Glomerular visceral epithelial cell (primary cell): ENCODE results near the gene METTL16.

Experiments
- DNase-seq: peaks from one replicate; pipeline ENCODE4 v3.0.0-alpha.2; 2016; ENCODE audit errors: extremely low spot score

METTL16 gene

GRCh38 chr17:2380950-2381649, 130.6 kb downstream of the METTL16 start:
- DNase-seq = no peak

GRCh38 chr17:2380226-2380922, 131.3 kb downstream of the METTL16 start:
- DNase-seq = no peak

- DNase-seq = no peak
Observed at GRCh38 chr17:2379489-2380225, 132.0 kb downstream of the METTL16 start.

- no peak for DNase-seq
Observed at GRCh38 chr17:2378905-2379304, 132.8 kb downstream of the METTL16 start.

- DNase-seq = no peak
Observed at GRCh38 chr17:2377659-2378058, 134.0 kb downstream of the METTL16 start.

- DNase-seq = no peak
Observed at GRCh38 chr17:2376107-2376506, 135.6 kb downstream of the METTL16 start.

GRCh38 chr17:2375406-2375805, 136.3 kb downstream of the METTL16 start:
- DNase-seq = no peak

GRCh38 chr17:2374549-2375285, 137.0 kb downstream of the METTL16 start:
- DNase-seq = no peak

- DNase-seq = no peak
Observed at GRCh38 chr17:2373179-2373578, 138.5 kb downstream of the METTL16 start.

GRCh38 chr17:2372681-2373080, 139.0 kb downstream of the METTL16 start:
- no peak for DNase-seq

- DNase-seq = no peak
Observed at GRCh38 chr17:2372180-2372579, 139.5 kb downstream of the METTL16 start.

GRCh38 chr17:2371183-2372130, 140.2 kb downstream of the METTL16 start:
- no peak for DNase-seq

- no peak for DNase-seq
Observed at GRCh38 chr17:2370211-2370589, 141.5 kb downstream of the METTL16 start.

GRCh38 chr17:2369551-2370210, 142.0 kb downstream of the METTL16 start:
- DNase-seq = no peak

- DNase-seq = no peak
Observed at GRCh38 chr17:2369039-2369438, 142.6 kb downstream of the METTL16 start.

- DNase-seq = no peak
Observed at GRCh38 chr17:2368359-2368758, 143.3 kb downstream of the METTL16 start.

GRCh38 chr17:2366747-2367494, 144.8 kb downstream of the METTL16 start:
- DNase-seq = no peak
